ENCODE data around the gene BTNL8. TPM values are rescaled to one million over a fixed set of nuclear protein-coding genes. Genes with fewer than 3 reads are reported as not detected.
"Not testable (repeated sequence)": the region's sequence is repeated elsewhere in the genome, so short reads cannot be mapped to it uniquely, and the experiment has no call there.

The BTNL8 gene
- total RNA-seq, 3 donors from 2014 or later, result 0.15 to 0.16 TPM; not detected in 1

DNA sequence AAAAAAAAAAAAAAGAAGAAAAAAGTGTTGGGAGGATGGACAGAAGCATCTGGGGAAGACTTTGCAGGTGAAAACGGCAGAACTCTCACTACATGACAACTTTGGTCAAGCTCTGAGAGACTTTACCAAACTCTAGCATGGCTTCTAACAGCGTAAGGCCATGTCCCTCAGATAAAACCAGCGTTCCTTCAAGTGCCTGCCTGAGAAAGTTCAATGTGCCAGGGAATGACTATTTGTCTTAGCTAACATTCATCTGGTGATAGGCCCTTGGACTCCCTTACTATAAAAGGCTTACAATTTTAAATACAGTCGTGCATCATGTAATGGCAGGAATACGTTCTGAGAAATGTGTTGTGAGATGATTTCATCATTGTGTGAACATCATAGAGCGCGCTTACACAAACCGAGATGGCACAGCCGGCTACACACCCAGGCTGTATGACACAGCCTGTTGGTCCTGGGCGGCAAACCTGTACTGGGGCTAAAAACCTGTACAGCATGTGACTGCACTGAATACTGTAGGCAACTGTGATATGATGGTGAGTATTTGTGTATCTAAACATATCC lies 23.0 kb upstream of the BTNL8 start:
- intact Hi-C loops (cut with DNase I; ENCODE audit: low total_unique reads), result no loop called here
- Histone ChIP-seq H3K36me3 (no peaks in the 10 kb centered on the region), H3K4me1 (no peaks in the 10 kb centered on the region), H3K27ac (no peak overlapping the region), H3K4me3 (no peak overlapping the region), H3K9me3 (no peaks in the 10 kb centered on the region), H3K27me3 (no peaks in the 10 kb centered on the region)
- TF ChIP-seq POLR2AphosphoS5 (IDR thresholded peaks at IDR 0.05), result no peak
- TF ChIP-seq POLR2A (IDR thresholded peaks at IDR 0.05), result no peak
- TF ChIP-seq, protein P1, sequence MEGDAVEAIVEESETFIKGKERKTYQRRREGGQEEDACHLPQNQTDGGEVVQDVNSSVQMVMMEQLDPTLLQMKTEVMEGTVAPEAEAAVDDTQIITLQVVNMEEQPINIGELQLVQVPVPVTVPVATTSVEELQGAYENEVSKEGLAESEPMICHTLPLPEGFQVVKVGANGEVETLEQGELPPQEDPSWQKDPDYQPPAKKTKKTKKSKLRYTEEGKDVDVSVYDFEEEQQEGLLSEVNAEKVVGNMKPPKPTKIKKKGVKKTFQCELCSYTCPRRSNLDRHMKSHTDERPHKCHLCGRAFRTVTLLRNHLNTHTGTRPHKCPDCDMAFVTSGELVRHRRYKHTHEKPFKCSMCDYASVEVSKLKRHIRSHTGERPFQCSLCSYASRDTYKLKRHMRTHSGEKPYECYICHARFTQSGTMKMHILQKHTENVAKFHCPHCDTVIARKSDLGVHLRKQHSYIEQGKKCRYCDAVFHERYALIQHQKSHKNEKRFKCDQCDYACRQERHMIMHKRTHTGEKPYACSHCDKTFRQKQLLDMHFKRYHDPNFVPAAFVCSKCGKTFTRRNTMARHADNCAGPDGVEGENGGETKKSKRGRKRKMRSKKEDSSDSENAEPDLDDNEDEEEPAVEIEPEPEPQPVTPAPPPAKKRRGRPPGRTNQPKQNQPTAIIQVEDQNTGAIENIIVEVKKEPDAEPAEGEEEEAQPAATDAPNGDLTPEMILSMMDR (IDR thresholded peaks at IDR 0.05), result no peak
- DNase-seq (ENCODE audit: low spot score in 2 of 2), result no peak

DNA sequence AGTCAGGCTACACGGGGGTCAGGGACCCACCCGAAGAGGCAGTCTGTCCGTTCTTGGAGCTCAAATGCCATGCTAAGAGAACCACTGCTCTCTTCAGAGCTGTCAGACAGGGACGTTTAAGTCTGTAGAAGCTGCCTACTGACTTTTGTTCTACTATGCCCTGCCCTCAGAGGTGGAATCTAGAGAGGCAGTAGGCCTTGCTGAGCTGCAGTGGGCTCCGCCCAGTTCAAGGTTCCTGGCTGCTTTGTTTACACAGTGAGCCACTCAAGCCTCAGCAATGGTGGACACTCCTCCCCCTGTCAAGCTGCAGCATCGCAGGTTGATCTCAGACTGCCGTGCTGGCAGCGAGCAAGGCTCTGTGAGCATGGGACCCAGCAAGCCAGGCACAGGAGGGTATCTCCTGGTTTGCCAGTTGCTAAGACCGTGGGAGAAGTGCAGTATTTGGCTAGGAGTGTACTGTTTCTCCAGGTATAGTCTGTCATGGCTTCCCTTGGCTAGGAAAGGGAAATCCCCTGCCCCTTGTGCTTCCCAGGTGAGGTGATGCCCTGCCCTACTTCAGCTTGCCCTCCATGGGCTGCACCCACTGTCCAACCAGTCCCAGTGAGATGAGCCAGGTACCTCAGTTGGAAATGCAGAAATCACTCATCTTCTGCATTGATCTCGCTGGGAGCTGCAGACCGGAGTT lies 13.0 kb upstream of the BTNL8 start:
- H3K36me3 ChIP-seq, result not testable (repeated sequence)

DNA sequence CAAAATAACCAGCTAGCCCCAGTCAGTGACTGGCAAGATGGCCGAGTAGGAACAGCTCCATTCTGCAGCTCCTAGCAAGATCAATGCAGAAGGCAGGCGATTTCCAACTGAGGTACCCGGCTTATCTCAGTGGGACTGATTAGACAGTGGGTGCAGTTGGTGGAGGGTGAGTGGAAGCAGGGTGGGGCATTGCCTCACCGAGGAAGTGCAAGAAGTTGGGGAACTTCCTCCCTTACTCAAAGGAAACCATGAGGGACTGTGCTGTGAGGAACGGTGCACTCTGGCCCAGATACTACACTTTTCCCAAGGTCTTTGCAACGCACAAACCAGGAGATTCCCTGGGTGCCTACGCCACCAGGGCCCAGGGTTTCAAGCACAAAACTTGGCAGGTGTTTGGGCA lies 9.6 kb upstream of the BTNL8 start:
- H3K4me1 ChIP-seq, result no peaks in the 10 kb centered on the region
- H3K27me3 ChIP-seq, result no peaks in the 10 kb centered on the region
- peaks cover 0 to 4% of the 10 kb centered on the region in 2 donors for H3K9me3 ChIP-seq
- H3K36me3 ChIP-seq, result no peaks in the 10 kb centered on the region
- no peak overlapping the region for H3K27ac ChIP-seq
- no peak for DNase-seq (ENCODE audit: low spot score in 2 of 2)
- TF ChIP-seq POLR2AphosphoS5 (IDR thresholded peaks at IDR 0.05) (no peak), POLR2A (IDR thresholded peaks at IDR 0.05) (no peak)
- TF ChIP-seq, protein P1 (IDR thresholded peaks at IDR 0.05), result no peak
- no peak overlapping the region for H3K4me3 ChIP-seq
- intact Hi-C loops (cut with DNase I; ENCODE audit: low total_unique reads), result no loop called here

More for the DNA sequence above, 13.0 kb upstream of the BTNL8 start:
- H3K4me3 ChIP-seq; H3K9me3 ChIP-seq; H3K27ac ChIP-seq; intact Hi-C loops (cut with DNase I; ENCODE audit: low total_unique reads); H3K4me1 ChIP-seq; H3K27me3 ChIP-seq; DNase-seq (ENCODE audit: low spot score in 2 of 2): not testable (repeated sequence)

DNA sequence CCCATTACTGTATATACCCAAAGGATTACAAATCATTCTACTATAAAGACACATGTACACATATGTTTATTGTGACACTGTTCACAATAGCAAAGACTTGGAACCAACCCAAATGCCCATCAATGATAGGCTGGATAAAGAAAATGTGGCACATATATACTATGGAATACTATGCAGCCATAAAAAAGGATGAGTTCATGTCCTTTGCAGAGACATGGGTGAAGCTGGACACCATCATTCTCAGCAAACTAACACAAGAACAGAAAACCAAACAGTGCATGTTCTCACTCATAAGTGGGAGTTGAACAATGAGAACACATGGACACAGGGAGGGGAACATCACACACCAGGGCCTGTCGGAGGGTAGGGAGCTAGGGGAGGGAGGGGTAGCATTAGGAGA lies 3.6 kb upstream of the BTNL8 start:
- H3K27me3 ChIP-seq; H3K27ac ChIP-seq; H3K4me3 ChIP-seq; intact Hi-C loops (cut with DNase I; ENCODE audit: low total_unique reads); DNase-seq (ENCODE audit: low spot score in 2 of 2); H3K4me1 ChIP-seq; H3K36me3 ChIP-seq: not testable (repeated sequence)
- H3K9me3 ChIP-seq, result peaks cover 0 to 15% of the 10 kb centered on the region in 2 donors

DNA sequence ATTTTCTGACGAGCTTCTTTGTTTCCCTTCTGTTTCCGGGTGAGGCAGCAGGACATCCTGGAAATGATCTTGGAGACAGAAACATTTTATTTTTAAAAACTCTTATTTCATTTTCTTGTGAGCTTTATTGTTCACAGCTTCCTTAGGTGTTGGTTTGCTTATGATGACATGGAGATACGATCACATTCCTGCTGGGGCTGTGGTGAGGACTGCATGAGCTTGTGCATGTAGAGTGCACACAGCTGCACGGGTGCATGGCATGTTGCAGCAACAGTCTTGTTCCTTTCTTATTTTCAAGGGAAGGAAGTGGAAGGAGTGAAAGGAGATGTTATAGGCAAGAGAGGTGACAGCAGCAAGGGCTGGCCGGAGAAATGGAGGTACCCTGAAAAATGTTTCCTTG lies 1.2 kb downstream of the BTNL8 start:
- DNase-seq (ENCODE audit: low spot score in 2 of 2), result no peak
- Histone ChIP-seq H3K27me3 (no peaks in the 10 kb centered on the region), H3K36me3 (no peaks in the 10 kb centered on the region), H3K4me1 (no peaks in the 10 kb centered on the region), H3K27ac (no peak overlapping the region), H3K4me3 (no peak overlapping the region), H3K9me3 (peaks cover 0 to 9% of the 10 kb centered on the region in 2 donors)
- TF ChIP-seq, protein P1 (IDR thresholded peaks at IDR 0.05), result no peak
- TF ChIP-seq POLR2A (IDR thresholded peaks at IDR 0.05) (no peak), POLR2AphosphoS5 (IDR thresholded peaks at IDR 0.05) (no peak)
- intact Hi-C loops (cut with DNase I; ENCODE audit: low total_unique reads), result no loop called here

DNA sequence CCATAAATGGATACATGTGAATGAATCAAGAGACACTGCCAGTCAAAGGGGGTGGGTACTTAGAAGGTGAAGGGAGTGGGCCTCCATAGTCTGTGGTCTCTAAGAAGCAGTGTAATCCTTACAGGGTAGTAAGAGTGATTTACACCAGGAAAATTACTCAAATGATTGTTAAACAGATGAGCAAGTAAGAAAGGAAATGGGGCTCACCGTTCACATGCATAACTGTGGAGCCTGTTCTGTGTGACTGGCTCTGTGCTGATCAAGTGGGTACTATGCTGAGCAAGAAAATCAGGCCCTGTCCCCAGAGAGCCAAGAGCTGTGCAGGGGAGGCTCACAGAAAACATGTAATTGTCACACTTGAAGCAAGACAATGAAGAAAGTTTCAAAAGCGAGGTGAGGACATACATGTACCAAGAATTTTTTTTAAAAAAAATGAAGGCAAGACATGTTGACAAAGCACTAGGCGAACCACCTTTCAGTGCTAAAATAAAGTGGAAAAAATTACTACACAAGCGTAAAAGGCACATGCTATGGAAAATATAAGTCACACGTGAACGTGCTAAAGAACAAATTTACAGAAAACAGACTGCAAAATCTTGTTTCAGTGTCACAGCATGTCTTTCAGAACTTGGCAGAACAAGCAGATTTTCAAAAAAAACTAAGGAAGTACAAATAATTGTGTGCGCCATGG lies 2.5 kb downstream of the BTNL8 start:
- Histone ChIP-seq H3K4me3 (no peak overlapping the region), H3K4me1 (no peaks in the 10 kb centered on the region), H3K9me3 (no peaks in the 10 kb centered on the region), H3K36me3 (no peaks in the 10 kb centered on the region), H3K27ac (no peak overlapping the region), H3K27me3 (no peaks in the 10 kb centered on the region)
- TF ChIP-seq POLR2AphosphoS5 (IDR thresholded peaks at IDR 0.05) (no peak), POLR2A (IDR thresholded peaks at IDR 0.05) (no peak)
- TF ChIP-seq, protein P1 (IDR thresholded peaks at IDR 0.05), result no peak
- intact Hi-C loops (cut with DNase I; ENCODE audit: low total_unique reads), result no loop called here
- DNase-seq (ENCODE audit: low spot score in 2 of 2), result no peak
